ENCODE measurements around the gene FAM124A. TPM values are rescaled to one million over a fixed set of nuclear protein-coding genes. Genes with fewer than 3 reads are reported as not detected.

The FAM124A gene
- total RNA-seq, 1 donor from 2014 or later: 0.59 TPM

DNA sequence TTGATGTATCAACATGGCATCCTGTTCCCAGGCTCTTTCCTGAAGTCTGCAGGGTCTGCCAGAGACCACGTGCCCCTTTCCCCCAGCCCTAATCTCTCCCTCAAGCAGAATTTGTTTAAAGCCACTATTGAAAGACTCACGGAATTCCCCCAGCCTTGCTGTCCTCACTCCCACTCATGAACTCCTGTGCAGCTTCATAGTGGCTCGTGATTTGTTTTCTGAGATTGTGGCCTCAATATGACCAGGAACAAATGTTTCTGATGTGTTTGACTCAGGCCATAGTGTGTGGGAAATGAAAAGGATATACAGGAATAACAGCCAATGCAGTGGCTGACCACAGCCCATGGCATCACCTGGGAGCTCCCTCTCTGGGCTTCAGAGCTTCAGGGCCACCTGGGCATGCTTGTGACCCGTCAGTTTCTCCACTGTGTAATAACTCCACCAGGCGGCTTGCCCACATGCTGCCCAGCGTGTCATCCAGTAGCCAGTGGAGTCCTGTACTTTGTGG lies 109.2 kb downstream of the FAM124A start:
- Mint-ChIP-seq H3K27ac (peak overlapping the region; percentile 73), H3K36me3 (ENCODE audit: low read depth) (no peaks in the 10 kb centered on the region), H3K4me3 (ENCODE audit: low read depth) (peak overlapping the region; percentile 6), H3K9me3 (no peaks in the 10 kb centered on the region), H3K27me3 (ENCODE audit: low read depth) (peaks cover 10% of the 10 kb centered on the region), H3K4me1 (ENCODE audit: low read depth) (peaks cover 22% of the 10 kb centered on the region)
- no peak for DNase-seq (ENCODE audit: low spot score)
- intact Hi-C loops (cut with micrococcal nuclease): no loop called here

DNA sequence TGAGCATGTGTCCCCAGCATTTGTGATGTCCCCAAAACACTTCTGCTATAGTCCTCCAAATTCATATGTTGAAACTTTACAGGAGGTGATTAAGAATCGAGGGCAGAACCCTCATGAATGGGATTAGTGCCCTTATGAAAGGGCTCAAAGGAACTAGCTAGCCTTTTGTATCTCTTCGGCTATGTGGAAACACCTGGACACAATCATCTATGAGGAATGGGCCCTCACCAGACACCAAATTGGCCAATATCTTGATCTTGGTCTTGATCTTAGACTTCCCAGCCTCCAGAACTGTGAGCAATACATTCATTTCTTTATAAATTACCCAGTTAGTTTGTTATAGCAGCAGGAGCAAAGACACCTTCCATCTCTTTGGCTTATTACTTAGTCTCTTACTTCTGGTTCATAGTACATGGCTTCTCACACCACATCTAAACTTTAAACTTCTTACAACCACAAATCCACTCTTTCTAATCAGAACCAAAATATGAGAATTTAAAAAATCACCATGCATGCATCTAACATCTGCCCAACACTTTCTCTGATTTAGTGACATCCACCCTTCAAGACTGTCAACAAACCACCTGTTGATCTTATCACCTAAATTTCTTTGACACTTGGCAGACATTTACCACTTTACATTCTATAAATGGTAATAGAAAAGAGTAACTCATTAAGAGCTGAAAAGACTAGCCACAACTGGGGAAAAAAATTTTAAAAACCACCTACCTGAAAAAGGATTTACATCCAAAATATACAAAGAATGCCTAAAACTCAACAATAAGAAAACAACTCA lies 110.6 kb downstream of the FAM124A start:
- Mint-ChIP-seq H3K4me3 (ENCODE audit: low read depth) (no peak overlapping the region), H3K27ac (no peak overlapping the region), H3K4me1 (ENCODE audit: low read depth) (peaks cover 22% of the 10 kb centered on the region), H3K36me3 (ENCODE audit: low read depth) (no peaks in the 10 kb centered on the region), H3K27me3 (ENCODE audit: low read depth) (peaks cover 11% of the 10 kb centered on the region), H3K9me3 (no peaks in the 10 kb centered on the region)
- intact Hi-C loops (cut with micrococcal nuclease): no loop called here
- no peak for DNase-seq (ENCODE audit: low spot score)

GRCh38 chr13:51333421-51333820 lies 111.2 kb downstream of the FAM124A start:
- no peak overlapping the region for H3K27ac Mint-ChIP-seq
- peaks cover 22% of the 10 kb centered on the region for H3K4me1 Mint-ChIP-seq (ENCODE audit: low read depth)
- intact Hi-C loops (cut with micrococcal nuclease): no loop called here
- peaks cover 11% of the 10 kb centered on the region for H3K27me3 Mint-ChIP-seq (ENCODE audit: low read depth)
- no peak overlapping the region for H3K4me3 Mint-ChIP-seq (ENCODE audit: low read depth)
- no peaks in the 10 kb centered on the region for H3K36me3 Mint-ChIP-seq (ENCODE audit: low read depth)
- no peaks in the 10 kb centered on the region for H3K9me3 Mint-ChIP-seq
- no peak for DNase-seq (ENCODE audit: low spot score)

GRCh38 chr13:51333826-51334225 lies 111.6 kb downstream of the FAM124A start:
- Mint-ChIP-seq H3K4me1 (ENCODE audit: low read depth) (peaks cover 22% of the 10 kb centered on the region), H3K9me3 (no peaks in the 10 kb centered on the region), H3K27ac (no peak overlapping the region), H3K27me3 (ENCODE audit: low read depth) (peaks cover 11% of the 10 kb centered on the region), H3K4me3 (ENCODE audit: low read depth) (no peak overlapping the region), H3K36me3 (ENCODE audit: low read depth) (no peaks in the 10 kb centered on the region)
- no peak for DNase-seq (ENCODE audit: low spot score)
- intact Hi-C loops (cut with micrococcal nuclease): no loop called here

Other genes with a start within 250 kb of the FAM124A start
- gene C13orf42, start 111.1 kb upstream of the FAM124A start, total RNA-seq: not detected in 2 replicates
- gene SERPINE3, start 117.3 kb downstream of the FAM124A start, total RNA-seq: not detected in 2 replicates
- 54.9 and 55.9 TPM in 2 replicates for gene INTS6, start 230.6 kb downstream of the FAM124A start, total RNA-seq

Measured in activated T-helper 2 cell treated with anti-CD3 and anti-CD28 coated beads, Interferon-gamma antibody, Interleukin-2, Interleukin-4, amounts not matched to agents 10 μg/mL and 5 μg/mL and 100 μg/mL, durations not matched to agents 14 hours and 24 hours and 36 hours (primary cell).